SK-N-SH (cell line): ENCODE data around the gene TNFRSF17.

Experiments used
- EP300 ChIP-seq, 2 experiments: IDR thresholded peaks; 2 replicates each; pipeline versions ENCODE4 v1.4.0 to v1.6.1; 2012; ENCODE audit warnings: borderline replicate concordance in 1 of 2, low read depth in 1 of 2, low read length in 1 of 2
- GATA2 ChIP-seq: sonication (generic); formaldehyde crosslinking; IDR thresholded peaks from 2 replicates; pipeline ENCODE4 v1.5.0; 2020; ENCODE audit warnings: mild to moderate bottlenecking, missing genetic modification reagents
- RAD21 ChIP-seq: IDR thresholded peaks from 2 replicates; pipeline ENCODE4 v1.6.1; 2012; ENCODE audit warnings: mild to moderate bottlenecking, low read length
- TF ChIP-seq, protein P1 (sequence below): fragments of 200-600 bp; sonication (generic); IDR thresholded peaks from 2 replicates; pipeline ENCODE4 v1.6.1; 2017; ENCODE audit warnings: antibody characterized with exemption, mild to moderate bottlenecking, moderate library complexity

DNA sequence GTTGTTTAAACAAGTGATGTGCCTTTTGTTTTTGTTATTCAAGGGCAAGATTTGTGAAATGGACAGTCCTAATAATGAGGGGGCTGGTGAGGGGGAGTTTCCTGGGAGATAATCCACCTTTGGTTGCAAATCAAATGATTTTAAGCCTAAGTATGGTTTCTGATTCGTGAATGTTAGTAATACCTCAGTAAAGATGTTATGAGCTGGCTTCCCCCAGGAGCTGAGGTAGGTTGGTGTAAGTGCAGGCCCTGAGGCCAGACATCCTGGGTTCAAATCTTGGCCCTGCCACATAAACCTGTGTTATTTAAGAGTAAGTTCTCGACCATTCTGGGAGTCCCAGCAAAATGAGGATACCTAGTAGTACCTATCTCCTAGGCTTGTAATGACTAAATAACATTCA is 13.1 kb downstream of the TNFRSF17 start:
- TF ChIP-seq RAD21 (no peak), EP300 (IDR thresholded peaks at IDR 0.05; ENCODE audit: borderline replicate concordance in 1 of 2, low read depth in 1 of 2, low read length in 1 of 2) (no peak), GATA2 (CRISPR knock-in tag) (no peak)
- TF ChIP-seq, protein P1, sequence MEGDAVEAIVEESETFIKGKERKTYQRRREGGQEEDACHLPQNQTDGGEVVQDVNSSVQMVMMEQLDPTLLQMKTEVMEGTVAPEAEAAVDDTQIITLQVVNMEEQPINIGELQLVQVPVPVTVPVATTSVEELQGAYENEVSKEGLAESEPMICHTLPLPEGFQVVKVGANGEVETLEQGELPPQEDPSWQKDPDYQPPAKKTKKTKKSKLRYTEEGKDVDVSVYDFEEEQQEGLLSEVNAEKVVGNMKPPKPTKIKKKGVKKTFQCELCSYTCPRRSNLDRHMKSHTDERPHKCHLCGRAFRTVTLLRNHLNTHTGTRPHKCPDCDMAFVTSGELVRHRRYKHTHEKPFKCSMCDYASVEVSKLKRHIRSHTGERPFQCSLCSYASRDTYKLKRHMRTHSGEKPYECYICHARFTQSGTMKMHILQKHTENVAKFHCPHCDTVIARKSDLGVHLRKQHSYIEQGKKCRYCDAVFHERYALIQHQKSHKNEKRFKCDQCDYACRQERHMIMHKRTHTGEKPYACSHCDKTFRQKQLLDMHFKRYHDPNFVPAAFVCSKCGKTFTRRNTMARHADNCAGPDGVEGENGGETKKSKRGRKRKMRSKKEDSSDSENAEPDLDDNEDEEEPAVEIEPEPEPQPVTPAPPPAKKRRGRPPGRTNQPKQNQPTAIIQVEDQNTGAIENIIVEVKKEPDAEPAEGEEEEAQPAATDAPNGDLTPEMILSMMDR, result no peak
